Panc1 (cell line): Measurements from ENCODE around the gene CTDSP1. TPM values are rescaled to one million over a fixed set of nuclear protein-coding genes. Genes with fewer than 3 reads are reported as not detected.

Source experiments
- ATAC-seq: fragments of 200-7000 bp; cut with Tn5 transposase; 2 replicates; pipeline ENCODE4 v1.9.1; 2020; ENCODE audit warnings: mild to moderate bottlenecking, moderate library complexity
- BruUV-seq: library from RNA; stranded (reverse); fragments of 400-500 nt; replicated peaks from 2 replicates; lab custom pipeline; 2021; lab: Mats Ljungman, UMichigan
- CTCF ChIA-PET: fragments of 300-600 bp; sonication (Branson Sonifier 250); formaldehyde crosslinking; loops from one replicate; lab custom pipeline; 2022; ENCODE audit warnings: antibody characterized with exemption; lab: Charles Lee
- POLR2A ChIA-PET: fragments of 300-600 bp; sonication (Branson Sonifier 250); formaldehyde crosslinking; loops from one replicate; lab custom pipeline; 2022; ENCODE audit warnings: antibody characterized with exemption; lab: Charles Lee
- DNase-seq: peaks from one replicate; pipeline ENCODE4 v3.0.0-alpha.2; 2010; ENCODE audit warnings: low read depth, low spot score
- H3K27ac ChIP-seq: 2 replicates; pipeline ENCODE4 v1.5.1; 2011; ENCODE audit warnings: mild to moderate bottlenecking, low read length, inconsistent platforms
- H3K27me3 ChIP-seq: fragments of 200-500 bp; sonication (Bioruptor generic); 2 replicates; pipeline ENCODE4 v1.6.0; 2014; ENCODE audit warnings: low read length, inconsistent platforms; ENCODE audit not compliant: control insufficient read depth, insufficient read depth
- H3K36me3 ChIP-seq: fragments of 200-500 bp; sonication (Bioruptor generic); 2 replicates; pipeline ENCODE4 v1.5.1; 2014; ENCODE audit warnings: inconsistent platforms, mild to moderate bottlenecking, low read length, moderate library complexity; ENCODE audit not compliant: control insufficient read depth, insufficient read depth
- H3K4me1 ChIP-seq: 2 replicates; pipeline ENCODE4 v1.5.1; 2011; ENCODE audit warnings: inconsistent platforms, mild to moderate bottlenecking, low read length, moderate library complexity; ENCODE audit not compliant: control insufficient read depth, insufficient read depth
- H3K4me3 ChIP-seq, 2 experiments: 2 replicates each; pipeline ENCODE4 v1.5.1; 2011 to 2012; ENCODE audit warnings: low read depth in 2 of 2, low read length in 2 of 2, mild to moderate bottlenecking in 2 of 2, inconsistent platforms in 1 of 2, moderate library complexity in 1 of 2
- H3K9me3 ChIP-seq: fragments of 200-500 bp; sonication (Bioruptor generic); 2 replicates; pipeline ENCODE4 v1.5.1; 2014; ENCODE audit warnings: low read depth, mild to moderate bottlenecking, inconsistent platforms, low read length, moderate library complexity; ENCODE audit not compliant: control insufficient read depth, insufficient read depth
- CTCF ChIP-seq: fragments of 450-650 bp; IDR thresholded peaks from 2 replicates; pipeline ENCODE4 v1.5.1; 2017; ENCODE audit warnings: mild to moderate bottlenecking
- POLR2AphosphoS5 ChIP-seq: IDR thresholded peaks from 2 replicates; pipeline ENCODE4 v1.6.1; 2012; ENCODE audit warnings: mild to moderate bottlenecking, low read depth, low read length, moderate library complexity
- SIN3A ChIP-seq: IDR thresholded peaks from 2 replicates; pipeline ENCODE4 v1.6.1; 2012; ENCODE audit warnings: low read depth, mild to moderate bottlenecking, low read length, moderate library complexity, borderline replicate concordance; ENCODE audit not compliant: insufficient read depth
- TCF7L2 ChIP-seq: IDR thresholded peaks from 2 replicates; pipeline ENCODE4 v1.6.1; 2011; ENCODE audit warnings: mild to moderate bottlenecking, low read depth, low read length, inconsistent platforms
- in situ Hi-C: cut with HindIII; loops from 2 replicates; pipeline ENCODE4 v1.10.0; 2016; ENCODE audit warnings: low sequenced_read_pairs, low pct_unique_long_range_greater_than_20kb
- intact Hi-C: fragments of 100-400 bp; cut with micrococcal nuclease; formaldehyde crosslinking; loops from one replicate; pipeline ENCODE4 v1.10.0; 2022; ENCODE audit not compliant: unreplicated experiment
- total RNA-seq: library from RNA; stranded (reverse); gene quantifications from one replicate; pipeline ENCODE4 v1.2.1, GENCODE V29; 2021; ENCODE audit not compliant: unreplicated experiment
- TF ChIP-seq, protein P1 (sequence below), 2 experiments: IDR thresholded peaks; 2 replicates each; pipeline ENCODE4 v1.6.1; 2011 to 2012; ENCODE audit warnings: low read depth in 2 of 2, control low read depth in 1 of 2, low read length in 1 of 2, mild to moderate bottlenecking in 1 of 2, moderate library complexity in 1 of 2; ENCODE audit not compliant: insufficient read depth in 1 of 2

CTDSP1 gene
- total RNA-seq, 1 experiment from 2014 or later: 128 TPM

- intact Hi-C loops (no loop called here), in situ Hi-C loops (no loop called here)
- Histone ChIP-seq H3K27me3 (no peaks in the 10 kb centered on the region), H3K9me3 (no peaks in the 10 kb centered on the region), H3K4me1 (no peaks in the 10 kb centered on the region), H3K36me3 (no peaks in the 10 kb centered on the region), H3K27ac (no peak overlapping the region), H3K4me3 (no peak overlapping the region)
- POLR2A ChIA-PET: no interaction called here
- ATAC-seq: no peak
- no peak for DNase-seq
- TF ChIP-seq SIN3A: no peak
- no peak for TF ChIP-seq CTCF
- TF ChIP-seq POLR2AphosphoS5: no peak
- TF ChIP-seq, protein P1, sequence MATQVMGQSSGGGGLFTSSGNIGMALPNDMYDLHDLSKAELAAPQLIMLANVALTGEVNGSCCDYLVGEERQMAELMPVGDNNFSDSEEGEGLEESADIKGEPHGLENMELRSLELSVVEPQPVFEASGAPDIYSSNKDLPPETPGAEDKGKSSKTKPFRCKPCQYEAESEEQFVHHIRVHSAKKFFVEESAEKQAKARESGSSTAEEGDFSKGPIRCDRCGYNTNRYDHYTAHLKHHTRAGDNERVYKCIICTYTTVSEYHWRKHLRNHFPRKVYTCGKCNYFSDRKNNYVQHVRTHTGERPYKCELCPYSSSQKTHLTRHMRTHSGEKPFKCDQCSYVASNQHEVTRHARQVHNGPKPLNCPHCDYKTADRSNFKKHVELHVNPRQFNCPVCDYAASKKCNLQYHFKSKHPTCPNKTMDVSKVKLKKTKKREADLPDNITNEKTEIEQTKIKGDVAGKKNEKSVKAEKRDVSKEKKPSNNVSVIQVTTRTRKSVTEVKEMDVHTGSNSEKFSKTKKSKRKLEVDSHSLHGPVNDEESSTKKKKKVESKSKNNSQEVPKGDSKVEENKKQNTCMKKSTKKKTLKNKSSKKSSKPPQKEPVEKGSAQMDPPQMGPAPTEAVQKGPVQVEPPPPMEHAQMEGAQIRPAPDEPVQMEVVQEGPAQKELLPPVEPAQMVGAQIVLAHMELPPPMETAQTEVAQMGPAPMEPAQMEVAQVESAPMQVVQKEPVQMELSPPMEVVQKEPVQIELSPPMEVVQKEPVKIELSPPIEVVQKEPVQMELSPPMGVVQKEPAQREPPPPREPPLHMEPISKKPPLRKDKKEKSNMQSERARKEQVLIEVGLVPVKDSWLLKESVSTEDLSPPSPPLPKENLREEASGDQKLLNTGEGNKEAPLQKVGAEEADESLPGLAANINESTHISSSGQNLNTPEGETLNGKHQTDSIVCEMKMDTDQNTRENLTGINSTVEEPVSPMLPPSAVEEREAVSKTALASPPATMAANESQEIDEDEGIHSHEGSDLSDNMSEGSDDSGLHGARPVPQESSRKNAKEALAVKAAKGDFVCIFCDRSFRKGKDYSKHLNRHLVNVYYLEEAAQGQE (IDR thresholded peaks at IDR 0.05; ENCODE audit: insufficient read depth in 1 of 2, low read depth in 2 of 2, low read length in 1 of 2): no peak
- no peak for TF ChIP-seq TCF7L2
- CTCF ChIA-PET: no interaction called here
- no TSS peak for BruUV-seq
These were observed 34.8 kb downstream of the CTDSP1 start for GRCh38 chr2:218434456-218434855.

DNA sequence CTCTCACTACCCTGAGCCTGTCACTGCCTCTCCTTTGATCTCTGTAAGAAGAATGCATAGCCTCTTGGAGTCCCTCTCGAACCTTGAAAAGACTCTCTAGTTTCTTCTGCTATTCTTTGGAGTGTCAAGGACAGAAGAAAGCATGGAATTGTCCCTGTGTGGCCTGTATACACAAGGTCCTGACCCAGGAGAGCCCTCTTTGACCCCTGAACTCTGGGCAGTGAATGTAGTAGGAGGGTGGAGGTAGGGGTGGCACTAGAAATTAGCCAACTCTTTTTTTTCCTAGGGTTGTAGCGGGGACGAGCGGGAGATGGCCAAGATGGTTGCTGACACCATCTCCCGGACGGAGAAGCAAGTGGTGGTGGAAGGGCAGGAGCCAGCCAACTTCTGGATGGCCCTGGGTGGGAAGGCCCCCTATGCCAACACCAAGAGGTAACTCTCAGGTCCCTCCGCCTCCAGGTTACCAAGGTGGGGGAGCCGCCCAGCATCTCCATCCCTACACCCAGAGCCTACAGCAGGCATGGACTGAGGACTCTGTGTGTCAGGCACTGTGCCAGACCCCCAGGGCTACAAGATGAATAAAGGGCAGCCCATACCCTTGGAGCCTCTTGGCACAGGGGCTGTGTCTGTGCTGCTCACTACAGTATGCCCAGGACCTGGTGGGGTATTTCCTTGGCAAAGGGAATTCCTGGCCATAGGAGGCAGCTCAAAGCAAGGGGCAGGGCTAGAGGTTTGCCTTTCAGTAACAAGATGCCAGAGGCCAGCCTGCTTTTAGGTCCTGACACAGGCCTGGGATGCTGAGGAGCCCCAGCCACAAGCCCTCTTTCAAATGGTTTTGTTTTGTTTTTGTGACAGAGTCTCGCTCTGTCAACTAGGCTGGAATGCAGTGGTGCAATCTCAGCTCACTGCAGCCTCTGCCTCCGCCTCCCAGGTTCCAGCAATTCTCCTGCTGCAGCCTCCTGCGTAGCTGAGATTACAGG, 35.6 kb downstream of the CTDSP1 start:
- Histone ChIP-seq H3K4me3 (no peak overlapping the region), H3K36me3 (no peaks in the 10 kb centered on the region), H3K27ac (no peak overlapping the region), H3K4me1 (no peaks in the 10 kb centered on the region), H3K27me3 (no peaks in the 10 kb centered on the region), H3K9me3 (no peaks in the 10 kb centered on the region)
- TF ChIP-seq SIN3A: no peak
- no peak for TF ChIP-seq TCF7L2
- TF ChIP-seq CTCF: no peak
- no peak for TF ChIP-seq POLR2AphosphoS5
- intact Hi-C loops: no loop called here
- no TSS peak for BruUV-seq
- ATAC-seq (no peak), DNase-seq (no peak)
- in situ Hi-C loops: no loop called here
- POLR2A ChIA-PET: no interaction called here
- CTCF ChIA-PET: no interaction called here
